HG02973 (cell line): ENCODE results near the gene CHRNB1.
A peak's percentile ranks its signal among the peaks of the same experiment; 100 is the strongest.

Experiments used
- ATAC-seq: cut with Tn5 transposase; IDR thresholded peaks from one replicate; pipeline ENCODE4 v1.9.1; 2021; ENCODE audit warnings: moderate library complexity; ENCODE audit not compliant: unreplicated experiment

CHRNB1 gene

DNA sequence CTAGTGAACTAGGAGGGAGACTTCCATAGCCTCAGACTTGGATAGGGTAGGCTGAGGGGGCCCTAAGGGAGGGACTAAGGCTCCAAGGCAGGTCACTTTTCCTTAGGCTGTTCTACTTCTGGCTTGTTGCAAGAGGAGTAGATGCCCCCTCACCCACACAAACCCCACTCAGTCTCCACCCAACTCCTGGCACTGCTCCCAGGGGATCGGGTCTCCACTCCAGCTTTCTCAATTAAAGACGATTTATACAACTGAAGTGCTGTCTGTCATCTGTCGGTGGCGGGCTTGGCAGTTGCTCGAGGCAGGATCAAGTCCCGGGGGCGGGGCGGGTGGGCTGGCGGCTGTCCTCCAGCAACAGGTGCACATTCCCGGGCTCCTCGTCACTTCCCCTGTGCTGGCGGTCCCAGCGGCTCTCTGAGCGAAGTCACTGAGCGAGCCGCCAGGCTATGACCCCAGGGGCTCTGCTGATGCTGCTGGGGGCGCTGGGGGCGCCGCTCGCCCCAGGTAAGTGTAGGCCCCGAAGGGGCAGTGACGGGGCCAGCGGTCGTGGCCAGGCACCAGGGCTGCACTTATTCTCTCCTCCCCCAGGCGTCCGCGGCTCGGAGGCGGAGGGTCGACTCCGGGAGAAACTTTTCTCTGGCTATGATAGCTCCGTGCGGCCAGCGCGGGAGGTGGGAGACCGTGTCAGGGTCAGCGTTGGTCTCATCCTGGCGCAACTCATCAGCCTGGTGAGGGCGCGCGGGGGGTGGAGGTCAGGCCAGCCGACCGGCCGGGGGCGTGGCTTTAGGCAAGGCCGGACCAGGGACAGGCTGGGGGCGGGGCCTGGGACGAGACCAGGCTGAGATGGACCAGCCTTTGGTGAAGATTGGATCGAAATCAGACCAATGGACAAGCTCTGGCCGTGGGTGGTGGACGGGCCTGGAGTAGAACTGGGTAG lies at the start of gene CHRNB1:
CHRNB1 (plus strand) TSS at position 380 of the 937 bp plus-strand sequence; CDS start at position 447, 67 bp downstream.
- no peak for ATAC-seq

GRCh38 chr17:7396147-7396546 lies 48.7 kb upstream of the CHRNB1 start:
- ATAC-seq = no peak

DNA sequence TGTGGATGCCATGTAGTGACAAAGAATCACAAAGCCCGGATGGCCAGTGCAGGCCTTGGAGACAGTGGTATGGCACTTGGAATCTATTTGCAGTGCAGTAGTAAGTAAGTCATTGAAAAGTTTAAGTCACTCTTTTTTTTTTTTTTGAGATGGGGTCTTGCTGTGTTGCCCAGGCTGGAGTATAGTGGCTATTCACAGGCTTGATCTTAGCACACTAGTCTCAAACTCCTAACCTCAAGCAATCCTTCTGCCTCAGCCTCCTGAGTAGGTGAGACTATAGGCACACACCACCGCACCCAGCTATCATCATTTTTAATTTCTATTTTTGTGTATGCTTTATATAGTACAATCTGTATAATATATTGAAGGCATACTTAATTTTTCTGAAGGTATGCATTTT lies 46.2 kb upstream of the CHRNB1 start:
- ATAC-seq = no peak

DNA sequence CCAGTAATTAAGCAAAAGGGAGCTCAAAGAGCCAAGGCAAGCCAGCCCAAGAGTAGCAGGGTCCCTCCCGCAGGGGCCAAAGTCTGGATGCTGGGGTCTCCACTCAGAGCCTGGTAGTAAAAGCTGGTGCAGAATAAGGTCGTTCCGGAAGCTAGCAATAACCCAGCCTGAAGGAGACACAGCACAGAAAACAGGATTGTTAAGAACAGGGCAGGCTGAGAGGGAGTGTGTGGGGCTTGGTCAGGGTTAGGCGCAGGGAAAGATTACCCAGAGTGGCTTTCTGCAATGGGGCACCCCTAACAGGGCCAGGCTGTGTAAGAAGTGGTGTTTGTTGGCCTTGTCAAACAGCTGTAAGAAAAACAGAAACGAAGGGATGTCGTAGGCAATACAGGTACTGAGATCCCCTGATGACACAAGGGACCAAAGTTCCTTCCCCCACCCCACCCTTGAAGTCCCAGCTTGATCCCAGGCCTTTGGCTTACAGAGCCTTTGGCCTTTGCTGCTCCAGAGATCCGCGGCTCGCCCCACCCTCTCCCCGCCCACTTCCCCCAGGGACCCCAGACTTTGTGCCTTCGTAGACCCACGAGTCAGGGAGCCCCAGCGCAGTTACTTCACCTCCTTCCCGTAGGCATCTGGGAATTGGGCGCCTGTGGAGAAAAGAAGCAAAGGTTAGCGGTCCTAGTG lies 41.7 kb upstream of the CHRNB1 start:
- ATAC-seq = no peak

DNA sequence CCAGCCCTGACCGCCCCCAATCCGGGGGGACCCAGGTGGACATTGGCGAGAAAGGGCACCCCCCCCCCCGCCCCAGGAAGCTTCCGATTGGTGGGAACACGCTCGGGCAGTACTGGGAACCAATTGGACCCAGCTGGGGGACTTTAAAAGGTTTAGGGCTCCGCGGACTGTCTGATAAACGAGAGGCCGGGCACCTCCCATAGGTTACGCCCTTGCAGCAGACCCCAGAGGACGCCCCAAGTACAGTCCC lies 41.2 kb upstream of the CHRNB1 start:
- no peak for ATAC-seq

- ATAC-seq = peak; percentile 91
Observed at GRCh38 chr17:7403977-7404736, 40.7 kb upstream of the CHRNB1 start, which contains the start of gene TMEM256. Gene TMEM256, minus strand, starts transcription at chr17:7404097. Its CDS starts 13 bp downstream, at chr17:7404084.

- no peak for ATAC-seq
Observed at GRCh38 chr17:7404737-7405349, 40.0 kb upstream of the CHRNB1 start.

DNA sequence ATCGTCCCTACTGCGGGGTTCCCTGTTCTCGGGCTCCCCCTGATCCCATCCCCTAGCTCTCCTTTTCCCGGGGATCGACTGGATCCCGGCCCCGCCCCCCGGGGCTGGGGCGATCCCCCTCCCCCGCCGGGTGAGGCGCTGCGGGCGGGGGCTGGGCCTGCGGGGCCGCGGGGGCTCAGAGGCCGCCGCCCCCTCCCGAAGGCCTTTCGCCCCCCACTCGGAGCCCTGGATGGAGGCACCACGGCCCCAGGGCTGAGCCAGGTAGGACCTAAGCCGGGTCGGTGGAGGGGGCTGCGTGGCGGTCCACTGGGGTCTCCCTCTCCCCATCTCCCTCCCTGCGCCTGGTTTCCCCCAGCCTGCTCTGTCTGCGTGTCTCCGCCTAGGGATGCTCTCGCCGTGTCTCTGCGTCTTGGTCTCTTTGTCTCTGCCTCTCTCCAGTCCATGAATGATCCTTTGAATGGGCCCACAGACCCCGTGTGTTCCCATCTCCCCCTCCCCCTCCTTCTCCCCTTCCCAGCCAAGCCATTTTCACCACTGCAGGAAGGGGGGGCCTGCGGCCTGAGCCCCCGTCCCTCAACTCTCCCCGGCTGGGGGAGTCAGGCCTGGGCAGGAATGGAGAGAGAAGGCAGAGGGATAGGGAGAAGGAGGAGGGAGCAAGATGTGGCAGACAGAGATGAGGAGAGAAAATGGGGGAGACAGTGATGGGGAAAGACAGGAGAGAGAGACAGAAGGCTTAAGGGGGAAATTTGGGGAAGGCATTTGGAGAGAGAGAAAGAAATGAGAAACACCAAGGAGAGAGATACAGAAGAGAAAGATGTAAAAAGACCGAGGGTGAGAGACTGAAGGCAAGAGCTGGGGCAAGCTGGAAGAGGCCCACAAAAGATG lies 39.3 kb upstream of the CHRNB1 start:
- ATAC-seq = no peak

DNA sequence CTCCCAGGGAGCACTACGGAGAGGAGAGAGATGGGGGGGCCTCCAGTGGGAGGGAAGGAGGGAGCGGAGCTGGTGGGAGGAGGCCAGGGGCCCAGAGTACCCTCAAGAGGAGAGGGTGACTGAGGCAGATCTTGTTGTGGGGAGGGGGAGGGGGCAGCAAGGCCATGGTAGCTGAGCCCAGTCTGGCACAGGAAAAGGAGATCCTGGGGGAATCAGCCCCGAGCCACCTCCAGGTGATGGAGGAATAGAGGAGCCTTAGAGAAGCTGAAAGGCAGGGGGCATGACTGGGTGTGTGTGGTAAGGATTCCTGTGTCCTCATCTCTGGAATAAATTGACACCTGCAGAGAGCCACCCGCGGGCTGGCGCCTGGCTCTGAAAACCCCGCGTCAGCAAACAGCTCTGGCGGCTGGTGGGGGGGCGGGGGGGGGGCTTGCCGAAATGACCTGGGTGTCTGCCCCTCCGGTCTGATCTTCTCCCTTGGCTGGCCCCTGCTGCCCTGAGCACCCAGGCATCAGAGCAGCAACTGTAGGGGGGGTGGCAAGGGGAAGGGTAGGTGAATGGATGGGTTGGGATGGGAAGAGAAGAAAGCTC lies 38.5 kb upstream of the CHRNB1 start:
- ATAC-seq = no peak

DNA sequence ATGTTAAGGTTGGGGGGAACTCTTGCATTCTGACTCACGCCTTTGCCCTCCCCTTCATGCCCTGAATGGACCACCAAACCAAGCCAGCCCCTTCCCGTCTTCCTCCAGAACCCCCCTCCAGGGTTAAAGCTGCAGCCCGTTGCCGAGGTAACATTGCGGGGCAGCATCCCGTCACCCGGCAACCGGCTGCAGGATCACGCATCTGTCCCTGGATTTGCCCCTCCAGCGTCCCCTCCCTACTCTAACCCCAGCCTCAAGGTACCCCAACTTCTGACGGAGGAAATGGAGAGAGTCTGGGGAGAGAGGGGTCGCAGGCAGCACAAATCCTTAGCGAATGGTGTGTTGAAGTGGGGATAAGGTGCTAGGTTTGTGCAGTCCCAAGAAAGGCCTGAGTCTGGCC lies 37.8 kb upstream of the CHRNB1 start:
- ATAC-seq = no peak

GRCh38 chr17:7407485-7408251 lies 37.2 kb upstream of the CHRNB1 start, which contains the start of gene NLGN2:
Gene NLGN2, plus strand, starts transcription at chr17:7407845. Its CDS starts 411 bp downstream, at chr17:7408256.
- ATAC-seq = no peak

DNA sequence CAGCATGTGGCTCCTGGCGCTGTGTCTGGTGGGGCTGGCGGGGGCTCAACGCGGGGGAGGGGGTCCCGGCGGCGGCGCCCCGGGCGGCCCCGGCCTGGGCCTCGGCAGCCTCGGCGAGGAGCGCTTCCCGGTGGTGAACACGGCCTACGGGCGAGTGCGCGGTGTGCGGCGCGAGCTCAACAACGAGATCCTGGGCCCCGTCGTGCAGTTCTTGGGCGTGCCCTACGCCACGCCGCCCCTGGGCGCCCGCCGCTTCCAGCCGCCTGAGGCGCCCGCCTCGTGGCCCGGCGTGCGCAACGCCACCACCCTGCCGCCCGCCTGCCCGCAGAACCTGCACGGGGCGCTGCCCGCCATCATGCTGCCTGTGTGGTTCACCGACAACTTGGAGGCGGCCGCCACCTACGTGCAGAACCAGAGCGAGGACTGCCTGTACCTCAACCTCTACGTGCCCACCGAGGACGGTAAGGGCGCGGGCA lies 36.6 kb upstream of the CHRNB1 start:
- no peak for ATAC-seq

DNA sequence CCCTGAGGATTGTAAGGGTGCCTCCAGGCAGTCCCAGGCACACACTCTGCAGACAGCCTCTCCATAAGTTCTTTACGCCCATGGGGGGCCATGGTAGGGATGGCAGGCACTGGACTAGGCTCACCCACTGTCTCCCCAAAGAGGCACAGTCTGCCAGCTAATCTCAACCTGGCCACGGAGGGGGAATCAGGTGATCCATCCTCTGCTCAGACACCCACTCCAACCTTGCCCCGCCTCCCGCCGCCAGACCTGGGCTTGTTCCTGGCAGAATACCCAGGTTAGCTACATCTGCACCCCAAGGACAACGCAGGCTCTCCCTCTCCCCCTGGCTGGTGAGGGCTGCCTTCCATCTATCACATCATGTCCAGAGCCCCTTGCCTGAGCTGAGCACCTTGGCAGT lies 36.0 kb upstream of the CHRNB1 start:
- ATAC-seq = no peak

DNA sequence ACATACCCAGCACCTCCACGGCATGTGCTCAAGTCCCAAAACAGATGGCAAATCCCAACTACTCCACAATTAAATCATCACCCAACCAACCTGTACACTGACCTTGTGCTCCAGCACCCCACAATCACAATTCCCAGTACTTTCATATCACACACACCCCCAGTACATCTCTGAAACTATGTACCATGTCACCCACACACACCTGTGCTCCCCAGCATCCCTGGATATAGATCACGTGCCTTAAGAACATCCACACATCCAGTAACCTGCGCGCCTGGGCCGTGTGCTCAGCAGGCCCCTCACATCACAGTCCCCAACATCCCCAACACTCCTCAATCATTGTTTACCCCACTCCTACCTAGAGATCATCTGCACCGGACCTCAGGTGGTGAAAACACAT lies 35.1 kb upstream of the CHRNB1 start:
- ATAC-seq = no peak

DNA sequence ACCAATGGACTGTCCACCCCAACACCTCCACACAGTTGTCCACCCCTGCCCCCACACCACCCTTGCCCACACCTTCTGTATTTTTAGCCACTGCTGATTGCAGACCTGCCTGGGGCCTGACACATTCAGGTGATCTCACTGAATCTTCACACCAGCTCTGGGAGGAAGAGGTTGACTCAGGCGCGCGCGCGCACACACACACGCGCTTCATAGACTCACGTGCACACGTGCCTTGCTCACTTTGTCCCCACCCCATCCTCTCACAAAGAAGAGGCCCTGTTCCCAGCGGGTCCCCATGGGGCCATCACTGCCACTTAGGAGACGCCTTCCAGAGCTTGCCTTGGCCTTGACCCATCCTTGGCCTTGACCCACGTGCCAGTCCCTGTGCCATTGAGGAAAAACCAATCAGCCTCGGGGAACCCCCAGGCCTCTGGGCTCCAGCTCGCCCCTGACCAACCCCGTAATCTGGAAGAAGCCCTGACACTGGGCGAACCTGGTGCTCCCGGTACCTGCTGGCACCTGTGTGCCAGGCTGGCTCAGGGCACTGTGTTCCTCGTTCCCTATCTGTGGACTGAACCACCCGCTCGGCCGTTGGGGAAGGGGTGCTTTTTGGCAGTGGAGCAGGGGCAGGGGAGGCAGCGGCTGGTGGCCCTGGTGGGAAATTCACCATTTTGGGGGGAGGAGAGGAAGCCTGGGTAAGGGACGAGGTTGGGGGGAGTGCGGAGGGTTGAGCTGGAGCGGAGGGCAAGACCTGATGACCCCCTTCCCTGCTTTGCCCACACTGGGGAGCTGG lies 34.0 kb upstream of the CHRNB1 start:
- no peak for ATAC-seq

GRCh38 chr17:7411427-7411750 lies 33.5 kb upstream of the CHRNB1 start:
- ATAC-seq = no peak

GRCh38 chr17:7413346-7413985 lies 31.4 kb upstream of the CHRNB1 start:
- ATAC-seq = no peak

- ATAC-seq = no peak
Observed at GRCh38 chr17:7414837-7415236, 30.0 kb upstream of the CHRNB1 start.
